Gastrocnemius medialis (tissue), 4 donors: Measurements from ENCODE around the gene MCF2L2.

ENCODE experiments used
- POLR2A ChIP-seq, 2 donors: fragments of 450-650 bp; IDR thresholded peaks; one replicate each; pipeline ENCODE4 v1.6.1; 2017; ENCODE audit warnings: antibody characterized with exemption in 2 of 2, mild to moderate bottlenecking in 2 of 2, moderate library complexity in 2 of 2
- TF ChIP-seq, protein P1 (sequence below), 5 experiments: fragments of 450-650 bp in 3 of 5; fragments of 200-600 bp in 2 of 5; sonication (generic) in 2 of 5; IDR thresholded peaks in 4 of 5; conservative IDR thresholded peaks in 1 of 5; 1 replicate in 4 of 5; 2 replicates in 1 of 5; pipeline ENCODE4 v1.5.1; 2016 to 2019; ENCODE audit warnings: antibody characterized with exemption in 5 of 5, mild to moderate bottlenecking in 3 of 5, moderate library complexity in 3 of 5

DNA sequence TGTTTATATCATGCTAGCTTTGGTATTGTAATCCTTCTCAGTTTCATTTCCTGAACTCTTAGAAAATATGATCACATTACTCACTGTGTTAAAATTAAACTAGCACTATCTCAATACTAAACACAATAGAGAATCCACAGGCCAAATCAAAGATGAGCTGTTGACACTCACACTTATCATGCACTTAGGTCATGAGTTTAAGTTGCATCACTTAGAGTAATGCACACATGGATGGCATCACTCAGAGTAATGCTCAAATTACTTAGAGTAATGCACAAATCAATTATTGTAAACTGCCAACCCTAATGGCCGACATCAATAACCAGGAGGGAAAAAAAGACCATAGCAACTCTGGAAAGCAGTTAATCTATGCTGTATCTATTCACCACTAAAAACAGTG is 40.0 kb upstream of the MCF2L2 start:
- TF ChIP-seq, protein P1, sequence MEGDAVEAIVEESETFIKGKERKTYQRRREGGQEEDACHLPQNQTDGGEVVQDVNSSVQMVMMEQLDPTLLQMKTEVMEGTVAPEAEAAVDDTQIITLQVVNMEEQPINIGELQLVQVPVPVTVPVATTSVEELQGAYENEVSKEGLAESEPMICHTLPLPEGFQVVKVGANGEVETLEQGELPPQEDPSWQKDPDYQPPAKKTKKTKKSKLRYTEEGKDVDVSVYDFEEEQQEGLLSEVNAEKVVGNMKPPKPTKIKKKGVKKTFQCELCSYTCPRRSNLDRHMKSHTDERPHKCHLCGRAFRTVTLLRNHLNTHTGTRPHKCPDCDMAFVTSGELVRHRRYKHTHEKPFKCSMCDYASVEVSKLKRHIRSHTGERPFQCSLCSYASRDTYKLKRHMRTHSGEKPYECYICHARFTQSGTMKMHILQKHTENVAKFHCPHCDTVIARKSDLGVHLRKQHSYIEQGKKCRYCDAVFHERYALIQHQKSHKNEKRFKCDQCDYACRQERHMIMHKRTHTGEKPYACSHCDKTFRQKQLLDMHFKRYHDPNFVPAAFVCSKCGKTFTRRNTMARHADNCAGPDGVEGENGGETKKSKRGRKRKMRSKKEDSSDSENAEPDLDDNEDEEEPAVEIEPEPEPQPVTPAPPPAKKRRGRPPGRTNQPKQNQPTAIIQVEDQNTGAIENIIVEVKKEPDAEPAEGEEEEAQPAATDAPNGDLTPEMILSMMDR (IDR thresholded peaks at IDR 0.05 in 4 of 5, conservative IDR thresholded peaks at IDR 0.05 in 1 of 5) = no peak
- TF ChIP-seq POLR2A (IDR thresholded peaks at IDR 0.05) = no peak
